Right lobe of liver (tissue), 6 donors: ENCODE results near the gene SMG7. TPM values are rescaled to one million over a fixed set of nuclear protein-coding genes. Genes with fewer than 3 reads are reported as not detected.

Source experiments
- ATAC-seq, 4 donors: fragments of 200-7000 bp; cut with Tn5 transposase; one replicate each; pipeline ENCODE4 v1.9.1; 2020; ENCODE audit warnings: mild to moderate bottlenecking in 4 of 4, moderate library complexity in 4 of 4
- DNase-seq, 3 donors: peaks; one replicate each; pipeline ENCODE4 v3.0.0-alpha.2; 2020
- H3K27ac ChIP-seq, 3 donors: fragments of 200-600 bp; one replicate each; pipeline ENCODE4 v1.8.0; 2022
- H3K27me3 ChIP-seq, 2 donors: fragments of 200-600 bp; one replicate each; pipeline ENCODE4 v1.8.0; 2022
- H3K36me3 ChIP-seq, 4 donors: fragments of 200-600 bp; sonication (generic) in 1 of 4; one replicate each; pipeline versions ENCODE4 v1.5.1 to v1.8.0; 2017 to 2022; ENCODE audit warnings: control low read depth in 1 of 4
- H3K4me1 ChIP-seq, 4 donors: fragments of 200-600 bp; sonication (generic) in 1 of 4; one replicate each; pipeline versions ENCODE4 v1.5.1 to v1.8.0; 2017 to 2022; ENCODE audit warnings: control low read depth in 1 of 4
- H3K4me3 ChIP-seq, 3 donors: fragments of 200-600 bp; one replicate each; pipeline ENCODE4 v1.8.0; 2022
- H3K9me3 ChIP-seq, 4 donors: fragments of 200-600 bp; sonication (generic) in 1 of 4; one replicate each; pipeline versions ENCODE4 v1.5.1 to v1.8.0; 2017 to 2022; ENCODE audit warnings: control low read depth in 1 of 4
- CTCF ChIP-seq, 4 donors: fragments of 200-600 bp in 3 of 4; fragments of 450-650 bp in 1 of 4; IDR thresholded peaks; one replicate each; pipeline versions ENCODE4 v1.5.1 to v1.8.0; 2016 to 2022; ENCODE audit warnings: antibody characterized with exemption in 4 of 4, mild to moderate bottlenecking in 2 of 4
- POLR2A ChIP-seq: fragments of 450-650 bp; IDR thresholded peaks from one replicate; pipeline ENCODE4 v1.6.1; 2017; ENCODE audit warnings: antibody characterized with exemption, mild to moderate bottlenecking
- WGBS: methylation state at CpG from one replicate; pipeline ENCODE4 v1.1.6; 2018; ENCODE audit warnings: low coverage, low lambda C conversion rate; ENCODE audit not compliant: insufficient coverage; ENCODE audit errors: missing lambda C conversion rate; 5-methylcytosine and 5-hydroxymethylcytosine counted together
- intact Hi-C, 2 donors: fragments of 100-400 bp; cut with DNase I; formaldehyde crosslinking; loops; one replicate each; pipeline versions ENCODE4 v1.11.2 to v1.14.1; 2022
- total RNA-seq, 6 experiments: library from RNA; depleted of rRNA in 2 of 6; stranded (reverse); fragments of >200 nt in 2 of 6; fragmentation: NEBNext Ultra II Directional in 3 of 6; extraction: Animal tissue kit (Norgen Biotek cat#: 25700) in 3 of 6; gene quantifications; one replicate each; pipeline versions ENCODE4 v1.1.0 to v1.2.4, GENCODE V29; 2016 to 2023
- donor health status: DM: no; HTN: yes; CAD: no.
- donor health status: DM: no; HTN: no; CAD: no.
- donor health status: DM: no; HTN: no; CAD: no.
- donor health status: DM: no; HTN: yes; CAD: no.
- donor health status: DM: no; HTN: yes; CAD: no.

The SMG7 gene
- total RNA-seq, 6 experiments from 2014 or later: 23.5 to 35.3 (median 25.2) TPM

DNA sequence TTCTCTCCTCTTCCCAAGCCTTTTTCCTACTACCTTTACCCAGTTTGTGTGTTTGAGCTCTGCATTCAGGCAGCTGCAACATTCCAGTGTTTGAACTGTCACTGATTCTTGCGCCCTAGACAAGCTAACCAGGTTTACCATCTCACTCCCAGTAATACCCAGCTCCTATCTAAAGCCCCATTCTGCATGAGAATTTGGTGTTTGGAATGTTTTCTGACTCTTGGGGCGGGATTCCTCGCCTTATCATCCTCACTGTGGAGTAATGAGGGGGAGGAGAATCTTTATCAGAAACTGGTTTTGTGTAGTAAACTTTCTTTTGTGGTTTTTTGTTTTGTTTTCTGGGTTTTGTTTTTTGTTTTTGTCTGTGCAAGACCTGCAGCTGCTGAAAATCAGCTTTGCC, 81.5 kb downstream of the SMG7 start:
- H3K4me1 ChIP-seq: no peaks in the 10 kb centered on the region
- WGBS: 90% methylated on average over 3 of the region's 3 CpGs
- H3K9me3 ChIP-seq: no peaks in the 10 kb centered on the region
- DNase-seq (no peak), ATAC-seq (no peak)
- H3K4me3 ChIP-seq: no peak overlapping the region
- H3K27me3 ChIP-seq: no peaks in the 10 kb centered on the region
- TF ChIP-seq CTCF (IDR thresholded peaks at IDR 0.05) (no peak), POLR2A (no peak)
- intact Hi-C loops: no loop called here
- H3K36me3 ChIP-seq: peaks cover 0 to 43% (median 26%) of the 10 kb centered on the region in 4 donors
- no peak overlapping the region for H3K27ac ChIP-seq

GRCh38 chr1:183554577-183554976, 82.3 kb downstream of the SMG7 start:
- no peaks in the 10 kb centered on the region for H3K4me1 ChIP-seq
- DNase-seq: no peak
- H3K4me3 ChIP-seq: no peak overlapping the region
- H3K27me3 ChIP-seq: no peaks in the 10 kb centered on the region
- TF ChIP-seq POLR2A (no peak), CTCF (IDR thresholded peaks at IDR 0.05) (no peak)
- intact Hi-C loops: no loop called here
- WGBS: 72% methylated on average over 3 of the region's 3 CpGs
- no peak overlapping the region for H3K27ac ChIP-seq
- H3K9me3 ChIP-seq: no peaks in the 10 kb centered on the region
- peaks cover 0 to 34% (median 20%) of the 10 kb centered on the region in 4 donors for H3K36me3 ChIP-seq
- no peak for ATAC-seq

GRCh38 chr1:183559061-183559460, 86.8 kb downstream of the SMG7 start:
- Histone ChIP-seq H3K27me3 (no peaks in the 10 kb centered on the region), H3K27ac (no peak overlapping the region), H3K4me3 (no peak overlapping the region), H3K4me1 (no peaks in the 10 kb centered on the region), H3K36me3 (peaks cover 0 to 3% (median 1%) of the 10 kb centered on the region in 4 donors), H3K9me3 (no peaks in the 10 kb centered on the region)
- ATAC-seq: no peak
- no peak for DNase-seq
- no peak for TF ChIP-seq POLR2A
- no peak for TF ChIP-seq CTCF (IDR thresholded peaks at IDR 0.05)
- intact Hi-C loops: no loop called here

GRCh38 chr1:183562701-183563100, 90.4 kb downstream of the SMG7 start:
- Histone ChIP-seq H3K27ac (no peak overlapping the region), H3K27me3 (no peaks in the 10 kb centered on the region), H3K4me1 (no peaks in the 10 kb centered on the region), H3K36me3 (peaks cover 0 to 2% (median 0%) of the 10 kb centered on the region in 4 donors), H3K4me3 (no peak overlapping the region), H3K9me3 (no peaks in the 10 kb centered on the region)
- no CpG with 5 or more reads among the region's 2 CpGs for WGBS
- ATAC-seq: no peak
- intact Hi-C loops: no loop called here
- no peak for TF ChIP-seq POLR2A
- TF ChIP-seq CTCF (IDR thresholded peaks at IDR 0.05): no peak
- DNase-seq: no peak

- 51% methylated on average over 4 of the region's 4 CpGs for WGBS
- peaks cover 0 to 2% (median 0%) of the 10 kb centered on the region in 4 donors for H3K36me3 ChIP-seq
- intact Hi-C loops: no loop called here
- ATAC-seq (no peak), DNase-seq (no peak)
- no peaks in the 10 kb centered on the region for H3K4me1 ChIP-seq
- no peak for TF ChIP-seq POLR2A
- TF ChIP-seq CTCF (IDR thresholded peaks at IDR 0.05): no peak
- H3K9me3 ChIP-seq: no peaks in the 10 kb centered on the region
- H3K4me3 ChIP-seq: no peak overlapping the region
- H3K27me3 ChIP-seq: no peaks in the 10 kb centered on the region
- H3K27ac ChIP-seq: no peak overlapping the region
Observed at GRCh38 chr1:183565261-183565660, 93.0 kb downstream of the SMG7 start.
